ENCODE results near the gene GPR153. TPM values are rescaled to one million over a fixed set of nuclear protein-coding genes. Genes with fewer than 3 reads are reported as not detected.

GPR153 gene
- total RNA-seq, 2 experiments from 2014 or later: 0.34 to 0.41 TPM

- Mint-ChIP-seq H3K9me3 (no peaks in the 10 kb centered on the region), H3K4me3 (no peak overlapping the region), H3K27ac (no peak overlapping the region), H3K4me1 (ENCODE audit: low read depth) (no peaks in the 10 kb centered on the region), H3K27me3 (no peaks in the 10 kb centered on the region), H3K36me3 (ENCODE audit: low read depth) (peaks cover 2% of the 10 kb centered on the region)
- POLR2A ChIA-PET: no interaction called here
- CTCF ChIA-PET: no interaction called here
- intact Hi-C loops (cut with micrococcal nuclease): no loop called here
- no peak for ATAC-seq
- no peak for TF ChIP-seq CTCF (IDR thresholded peaks at IDR 0.05)
- no peak for DNase-seq
Observed at GRCh38 chr1:6276811-6277555, 16.1 kb upstream of the GPR153 start.

GRCh38 chr1:6275826-6276782 lies 15.2 kb upstream of the GPR153 start:
- DNase-seq (no peak), ATAC-seq (no peak)
- no peak for TF ChIP-seq CTCF (IDR thresholded peaks at IDR 0.05)
- Mint-ChIP-seq H3K27ac (no peak overlapping the region), H3K27me3 (no peaks in the 10 kb centered on the region), H3K4me3 (no peak overlapping the region), H3K4me1 (ENCODE audit: low read depth) (no peaks in the 10 kb centered on the region), H3K36me3 (ENCODE audit: low read depth) (peaks cover 2% of the 10 kb centered on the region), H3K9me3 (no peaks in the 10 kb centered on the region)
- CTCF ChIA-PET: no interaction called here
- POLR2A ChIA-PET: no interaction called here
- intact Hi-C loops (cut with micrococcal nuclease): no loop called here

GRCh38 chr1:6274622-6275139 lies 13.8 kb upstream of the GPR153 start:
- no peak overlapping the region for H3K4me3 Mint-ChIP-seq
- POLR2A ChIA-PET: no interaction called here
- intact Hi-C loops (cut with micrococcal nuclease): no loop called here
- no peaks in the 10 kb centered on the region for H3K4me1 Mint-ChIP-seq (ENCODE audit: low read depth)
- CTCF ChIA-PET: interaction anchor here (0.6 kb wide), 1 partner anchor 12 kb away, joined by 3 read pairs; no protein-coding TSS in a partner anchor
- H3K36me3 Mint-ChIP-seq (ENCODE audit: low read depth): peaks cover 2% of the 10 kb centered on the region
- no peaks in the 10 kb centered on the region for H3K27me3 Mint-ChIP-seq
- no peak overlapping the region for H3K27ac Mint-ChIP-seq
- ATAC-seq (no peak), DNase-seq (no peak)
- TF ChIP-seq CTCF (IDR thresholded peaks at IDR 0.05): no peak
- H3K9me3 Mint-ChIP-seq: no peaks in the 10 kb centered on the region

- H3K27me3 Mint-ChIP-seq: no peaks in the 10 kb centered on the region
- no peaks in the 10 kb centered on the region for H3K9me3 Mint-ChIP-seq
- peaks cover 2% of the 10 kb centered on the region for H3K36me3 Mint-ChIP-seq (ENCODE audit: low read depth)
- DNase-seq (no peak), ATAC-seq (no peak)
- ChIA-PET POLR2A (no interaction called here), CTCF (no interaction called here)
- no peak overlapping the region for H3K4me3 Mint-ChIP-seq
- TF ChIP-seq CTCF (IDR thresholded peaks at IDR 0.05): no peak
- no peak overlapping the region for H3K27ac Mint-ChIP-seq
- no peaks in the 10 kb centered on the region for H3K4me1 Mint-ChIP-seq (ENCODE audit: low read depth)
- intact Hi-C loops (cut with micrococcal nuclease): no loop called here
Observed at GRCh38 chr1:6274102-6274501, 13.2 kb upstream of the GPR153 start.

Data from activated CD8-positive, alpha-beta T cell treated with anti-CD3 and anti-CD28 coated beads for 36 hours (primary cell).